ENCODE results near the gene CRIM1.

DNA sequence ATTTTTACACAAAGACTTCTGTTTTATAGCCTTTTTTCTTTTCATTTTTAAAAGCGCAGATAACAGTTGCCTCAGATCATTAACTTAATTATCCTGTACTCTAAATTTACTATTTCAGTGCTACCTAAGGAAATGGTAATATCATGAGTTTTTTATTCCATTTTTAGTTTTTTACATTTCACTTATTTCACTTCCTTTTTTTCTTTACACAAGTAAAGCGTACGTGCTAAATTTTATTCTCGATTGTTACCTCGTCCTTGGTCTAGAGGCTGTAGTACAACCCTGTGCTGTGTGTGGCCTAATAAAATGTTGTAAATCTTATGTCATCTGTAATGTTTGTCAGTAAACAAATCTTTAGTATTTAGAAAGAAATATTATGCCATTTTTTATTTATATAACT, 49.2 kb downstream of the CRIM1 start:
- TF ChIP-seq, protein P1, sequence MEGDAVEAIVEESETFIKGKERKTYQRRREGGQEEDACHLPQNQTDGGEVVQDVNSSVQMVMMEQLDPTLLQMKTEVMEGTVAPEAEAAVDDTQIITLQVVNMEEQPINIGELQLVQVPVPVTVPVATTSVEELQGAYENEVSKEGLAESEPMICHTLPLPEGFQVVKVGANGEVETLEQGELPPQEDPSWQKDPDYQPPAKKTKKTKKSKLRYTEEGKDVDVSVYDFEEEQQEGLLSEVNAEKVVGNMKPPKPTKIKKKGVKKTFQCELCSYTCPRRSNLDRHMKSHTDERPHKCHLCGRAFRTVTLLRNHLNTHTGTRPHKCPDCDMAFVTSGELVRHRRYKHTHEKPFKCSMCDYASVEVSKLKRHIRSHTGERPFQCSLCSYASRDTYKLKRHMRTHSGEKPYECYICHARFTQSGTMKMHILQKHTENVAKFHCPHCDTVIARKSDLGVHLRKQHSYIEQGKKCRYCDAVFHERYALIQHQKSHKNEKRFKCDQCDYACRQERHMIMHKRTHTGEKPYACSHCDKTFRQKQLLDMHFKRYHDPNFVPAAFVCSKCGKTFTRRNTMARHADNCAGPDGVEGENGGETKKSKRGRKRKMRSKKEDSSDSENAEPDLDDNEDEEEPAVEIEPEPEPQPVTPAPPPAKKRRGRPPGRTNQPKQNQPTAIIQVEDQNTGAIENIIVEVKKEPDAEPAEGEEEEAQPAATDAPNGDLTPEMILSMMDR (IDR thresholded peaks at IDR 0.05) = no peak
- no peak for TF ChIP-seq NFE2L2 (conservative IDR thresholded peaks at IDR 0.05; ENCODE audit: low read length)
- peak in 1 of 2 experiments; percentile 59; a peak in 1 of 5 replicates for TF ChIP-seq EP300 (IDR thresholded peaks at IDR 0.05)
- no peak for TF ChIP-seq CHD2 (IDR thresholded peaks at IDR 0.05; ENCODE audit: low read length, partially characterized antibody)
- TF ChIP-seq, protein P2, sequence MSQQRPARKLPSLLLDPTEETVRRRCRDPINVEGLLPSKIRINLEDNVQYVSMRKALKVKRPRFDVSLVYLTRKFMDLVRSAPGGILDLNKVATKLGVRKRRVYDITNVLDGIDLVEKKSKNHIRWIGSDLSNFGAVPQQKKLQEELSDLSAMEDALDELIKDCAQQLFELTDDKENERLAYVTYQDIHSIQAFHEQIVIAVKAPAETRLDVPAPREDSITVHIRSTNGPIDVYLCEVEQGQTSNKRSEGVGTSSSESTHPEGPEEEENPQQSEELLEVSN (IDR thresholded peaks at IDR 0.05; ENCODE audit: borderline replicate concordance, low read depth) = no peak
- TF ChIP-seq REST (IDR thresholded peaks at IDR 0.05) = no peak
- TF ChIP-seq POLR2A (IDR thresholded peaks at IDR 0.05; ENCODE audit: low read length) = no peak
- TF ChIP-seq, protein P3, sequence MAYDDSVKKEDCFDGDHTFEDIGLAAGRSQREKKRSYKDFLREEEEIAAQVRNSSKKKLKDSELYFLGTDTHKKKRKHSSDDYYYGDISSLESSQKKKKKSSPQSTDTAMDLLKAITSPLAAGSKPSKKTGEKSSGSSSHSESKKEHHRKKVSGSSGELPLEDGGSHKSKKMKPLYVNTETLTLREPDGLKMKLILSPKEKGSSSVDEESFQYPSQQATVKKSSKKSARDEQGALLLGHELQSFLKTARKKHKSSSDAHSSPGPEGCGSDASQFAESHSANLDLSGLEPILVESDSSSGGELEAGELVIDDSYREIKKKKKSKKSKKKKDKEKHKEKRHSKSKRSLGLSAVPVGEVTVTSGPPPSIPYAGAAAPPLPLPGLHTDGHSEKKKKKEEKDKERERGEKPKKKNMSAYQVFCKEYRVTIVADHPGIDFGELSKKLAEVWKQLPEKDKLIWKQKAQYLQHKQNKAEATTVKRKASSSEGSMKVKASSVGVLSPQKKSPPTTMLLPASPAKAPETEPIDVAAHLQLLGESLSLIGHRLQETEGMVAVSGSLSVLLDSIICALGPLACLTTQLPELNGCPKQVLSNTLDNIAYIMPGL (CRISPR knock-in tag; IDR thresholded peaks at IDR 0.05; ENCODE audit: borderline replicate concordance) = no peak
- no peak for TF ChIP-seq SMC3 (IDR thresholded peaks at IDR 0.05)
- no peak for TF ChIP-seq CBX8 (IDR thresholded peaks at IDR 0.05)
- no peak for TF ChIP-seq HDAC2 (IDR thresholded peaks at IDR 0.05)
